Neutrophil (primary cell): Measurements from ENCODE around the gene SNTG2.
"Not testable (repeated sequence)": the region's sequence is repeated elsewhere in the genome, so short reads cannot be mapped to it uniquely, and the experiment has no call there.

Source experiments
- H3K27ac ChIP-seq: fragments of 200-600 bp; sonication (generic); 2 replicates; pipeline ENCODE4 v1.5.1; 2016; ENCODE audit warnings: mild to moderate bottlenecking, moderate library complexity
- H3K27me3 ChIP-seq: fragments of 200-600 bp; sonication (generic); 2 replicates; pipeline ENCODE4 v1.6.0; 2016; ENCODE audit warnings: mild to moderate bottlenecking
- H3K36me3 ChIP-seq: fragments of 200-600 bp; sonication (generic); 2 replicates; pipeline ENCODE4 v1.5.1; 2017
- H3K4me1 ChIP-seq, 2 experiments: fragments of 200-600 bp in 1 of 2; sonication (generic) in 1 of 2; 1 replicate in 1 of 2; 2 replicates in 1 of 2; pipeline versions ENCODE4 v1.5.1 to v1.6.1; 2013 to 2016; ENCODE audit warnings: low read depth in 1 of 2, low read length in 1 of 2, mild to moderate bottlenecking in 1 of 2, moderate library complexity in 1 of 2; ENCODE audit not compliant: control insufficient read depth in 1 of 2, insufficient read depth in 1 of 2
- H3K4me3 ChIP-seq, 2 experiments: fragments of 200-600 bp in 1 of 2; sonication (generic) in 1 of 2; 1 replicate in 1 of 2; 2 replicates in 1 of 2; pipeline ENCODE4 v1.5.1; 2013 to 2016; ENCODE audit warnings: low read depth in 1 of 2, low read length in 1 of 2, mild to moderate bottlenecking in 1 of 2, moderate library complexity in 1 of 2
- H3K9me3 ChIP-seq: fragments of 200-600 bp; sonication (generic); 2 replicates; pipeline ENCODE4 v1.5.1; 2016
- CTCF ChIP-seq: fragments of 200-600 bp; sonication (generic); IDR thresholded peaks from 2 replicates; pipeline ENCODE4 v1.5.1; 2016; ENCODE audit warnings: antibody characterized with exemption

The SNTG2 gene

GRCh38 chr2:1227274-1227900 lies 276.7 kb downstream of the SNTG2 start:
- Histone ChIP-seq H3K27me3 (no peaks in the 10 kb centered on the region), H3K4me3 (no peak overlapping the region), H3K27ac (no peak overlapping the region), H3K4me1 (no peaks in the 10 kb centered on the region), H3K9me3 (no peaks in the 10 kb centered on the region), H3K36me3 (no peaks in the 10 kb centered on the region)
- TF ChIP-seq CTCF: no peak

GRCh38 chr2:1229596-1229995 lies 278.9 kb downstream of the SNTG2 start:
- H3K9me3 ChIP-seq, H3K4me1 ChIP-seq, H3K36me3 ChIP-seq, H3K27ac ChIP-seq, H3K4me3 ChIP-seq, H3K27me3 ChIP-seq: not testable (repeated sequence)

GRCh38 chr2:1230155-1230893 lies 279.7 kb downstream of the SNTG2 start:
- H3K27ac ChIP-seq: no peak overlapping the region
- H3K36me3 ChIP-seq: no peaks in the 10 kb centered on the region
- TF ChIP-seq CTCF: no peak
- H3K9me3 ChIP-seq: no peaks in the 10 kb centered on the region
- H3K4me3 ChIP-seq: no peak overlapping the region
- H3K27me3 ChIP-seq: no peaks in the 10 kb centered on the region
- H3K4me1 ChIP-seq: no peaks in the 10 kb centered on the region

GRCh38 chr2:1231466-1232063 lies 280.9 kb downstream of the SNTG2 start:
- no peak overlapping the region for H3K27ac ChIP-seq
- H3K27me3 ChIP-seq: no peaks in the 10 kb centered on the region
- no peaks in the 10 kb centered on the region for H3K9me3 ChIP-seq
- H3K4me3 ChIP-seq: no peak overlapping the region
- no peaks in the 10 kb centered on the region for H3K4me1 ChIP-seq
- no peak for TF ChIP-seq CTCF
- no peaks in the 10 kb centered on the region for H3K36me3 ChIP-seq

- H3K27me3 ChIP-seq: no peaks in the 10 kb centered on the region
- H3K36me3 ChIP-seq: no peaks in the 10 kb centered on the region
- H3K4me1 ChIP-seq: no peaks in the 10 kb centered on the region
- H3K4me3 ChIP-seq: no peak overlapping the region
- TF ChIP-seq CTCF: no peak
- H3K27ac ChIP-seq: no peak overlapping the region
- no peaks in the 10 kb centered on the region for H3K9me3 ChIP-seq
Observed at GRCh38 chr2:1233281-1233680, 282.6 kb downstream of the SNTG2 start.

- H3K9me3 ChIP-seq: no peaks in the 10 kb centered on the region
- no peaks in the 10 kb centered on the region for H3K4me1 ChIP-seq
- no peaks in the 10 kb centered on the region for H3K27me3 ChIP-seq
- no peaks in the 10 kb centered on the region for H3K36me3 ChIP-seq
- H3K4me3 ChIP-seq: no peak overlapping the region
- H3K27ac ChIP-seq: no peak overlapping the region
- no peak for TF ChIP-seq CTCF
Observed at GRCh38 chr2:1234731-1235308, 284.2 kb downstream of the SNTG2 start.
